NB4 (cell line): ENCODE data around the gene GABRB1.

ENCODE experiments used
- CTCF ChIP-seq: IDR thresholded peaks from one replicate; pipeline ENCODE4 v1.5.1; 2012; ENCODE audit warnings: low read depth, low read length
- POLR2A ChIP-seq: IDR thresholded peaks from 2 replicates; pipeline ENCODE4 v1.6.1; 2011; ENCODE audit warnings: mild to moderate bottlenecking; ENCODE audit not compliant: insufficient read length; ENCODE audit errors: extremely low read depth
- TF ChIP-seq, protein P1 (sequence below): IDR thresholded peaks from 2 replicates; pipeline ENCODE4 v1.6.1; 2011; ENCODE audit warnings: low read depth, low read length

DNA sequence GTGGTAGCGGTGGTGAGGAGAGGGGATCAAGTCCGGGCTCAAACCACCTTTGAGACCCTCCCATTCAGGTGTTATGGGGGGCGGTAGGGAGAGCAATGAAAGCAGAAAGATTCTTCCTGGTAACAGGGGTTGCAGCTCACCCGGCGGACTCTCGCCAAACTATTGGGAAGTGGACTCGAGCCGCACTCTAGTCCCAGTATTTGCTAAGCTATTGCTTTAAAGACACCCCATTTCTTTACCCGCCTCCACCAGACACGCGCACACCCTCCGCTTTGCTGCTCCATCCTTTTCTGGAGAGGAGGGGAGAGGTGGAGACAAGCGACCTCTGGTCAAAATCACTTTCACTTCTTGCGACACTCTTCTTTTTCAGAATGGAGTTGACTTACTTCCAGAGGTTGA lies 37.4 kb upstream of the GABRB1 start:
- no peak for TF ChIP-seq CTCF
- TF ChIP-seq POLR2A = no peak
- TF ChIP-seq, protein P1, sequence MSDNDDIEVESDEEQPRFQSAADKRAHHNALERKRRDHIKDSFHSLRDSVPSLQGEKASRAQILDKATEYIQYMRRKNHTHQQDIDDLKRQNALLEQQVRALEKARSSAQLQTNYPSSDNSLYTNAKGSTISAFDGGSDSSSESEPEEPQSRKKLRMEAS = no peak
